Mesendoderm (in vitro differentiated cells): ENCODE results near the gene ACVR1.

ENCODE experiments used
- DNase-seq: peaks from one replicate; pipeline ENCODE4 v3.0.0; 2013
- H2AK5ac ChIP-seq: 2 replicates; pipeline ENCODE4 v1.6.1; 2013; ENCODE audit warnings: low read length, inconsistent platforms
- H2BK120ac ChIP-seq: 2 replicates; pipeline ENCODE4 v1.6.1; 2013; ENCODE audit warnings: low read depth, mild to moderate bottlenecking, low read length, moderate library complexity, mixed read lengths
- H2BK15ac ChIP-seq: replicated peaks from 2 replicates; pipeline ENCODE4 v1.6.1; 2013; ENCODE audit warnings: low read depth, mild to moderate bottlenecking, moderate library complexity
- H2BK5ac ChIP-seq: 2 replicates; pipeline ENCODE4 v1.6.1; 2013; ENCODE audit warnings: low read length, inconsistent platforms
- H3K18ac ChIP-seq: 2 replicates; pipeline ENCODE4 v1.6.1; 2013; ENCODE audit warnings: mild to moderate bottlenecking, low read length, mixed read lengths
- H3K23ac ChIP-seq: one replicate; pipeline ENCODE4 v1.6.1; 2013; ENCODE audit warnings: low read length
- H3K27ac ChIP-seq: 2 replicates; pipeline ENCODE4 v1.5.1; 2013; ENCODE audit warnings: low read depth, mild to moderate bottlenecking, inconsistent platforms, low read length, moderate library complexity
- H3K27me3 ChIP-seq: 2 replicates; pipeline ENCODE4 v1.6.1; 2013; ENCODE audit warnings: low read length, control low read depth, mild to moderate bottlenecking, inconsistent platforms; ENCODE audit not compliant: insufficient read depth, poor library complexity
- H3K36me3 ChIP-seq: 2 replicates; pipeline ENCODE4 v1.6.1; 2013; ENCODE audit warnings: low read length, inconsistent platforms; ENCODE audit not compliant: control insufficient read depth, insufficient read depth
- H3K4ac ChIP-seq: one replicate; pipeline ENCODE4 v1.6.1; 2013; ENCODE audit warnings: low read depth, mild to moderate bottlenecking, low read length, moderate library complexity
- H3K4me1 ChIP-seq: 2 replicates; pipeline ENCODE4 v1.6.1; 2013; ENCODE audit warnings: low read depth, low read length, inconsistent platforms; ENCODE audit not compliant: control insufficient read depth
- H3K4me2 ChIP-seq: 2 replicates; pipeline ENCODE4 v1.6.1; 2013; ENCODE audit warnings: low read length
- H3K4me3 ChIP-seq: 2 replicates; pipeline ENCODE4 v1.5.1; 2013; ENCODE audit warnings: mild to moderate bottlenecking, low read length
- H3K56ac ChIP-seq: one replicate; pipeline ENCODE4 v1.6.1; 2013; ENCODE audit warnings: low read length
- H3K79me1 ChIP-seq: 2 replicates; pipeline ENCODE4 v1.6.1; 2013; ENCODE audit warnings: low read length, inconsistent platforms
- H3K79me2 ChIP-seq: 2 replicates; pipeline ENCODE4 v1.6.1; 2013; ENCODE audit warnings: mild to moderate bottlenecking, low read length; ENCODE audit not compliant: control insufficient read depth, insufficient read depth
- H3K9ac ChIP-seq: 2 replicates; pipeline ENCODE4 v1.6.1; 2013; ENCODE audit warnings: low read length, inconsistent platforms
- H4K5ac ChIP-seq: one replicate; pipeline ENCODE4 v1.6.1; 2013; ENCODE audit warnings: low read length
- H4K8ac ChIP-seq: one replicate; pipeline ENCODE4 v1.6.1; 2013; ENCODE audit warnings: low read depth, mild to moderate bottlenecking, control low read depth, low read length, moderate library complexity
- WGBS: extraction: QIAGEN DNeasy Blood & Tissue Kit; methylation state at CpG from one replicate; pipeline ENCODE4 v1.1.7; 2013; ENCODE audit warnings: low lambda C conversion rate, missing lambda C conversion rate; ENCODE audit not compliant: insufficient coverage; ENCODE audit errors: extremely low coverage; 5-methylcytosine and 5-hydroxymethylcytosine counted together

Gene ACVR1

GRCh38 chr2:157872791-157873190, 3.3 kb downstream of the ACVR1 start:
- Histone ChIP-seq H4K5ac (no peak overlapping the region), H3K18ac (no peak overlapping the region), H3K36me3 (no peaks in the 10 kb centered on the region), H4K8ac (no peak overlapping the region), H3K56ac (no peak overlapping the region), H3K4ac (no peak overlapping the region), H2AK5ac (no peak overlapping the region), H2BK5ac (no peak overlapping the region), H3K79me1 (peaks cover 27% of the 10 kb centered on the region), H2BK15ac (no peak overlapping the region), H3K27me3 (no peaks in the 10 kb centered on the region), H3K27ac (no peak overlapping the region), H3K4me1 (peaks cover 16% of the 10 kb centered on the region), H3K9ac (no peak overlapping the region), H3K23ac (no peak overlapping the region), H3K4me2 (no peak overlapping the region), H3K4me3 (no peak overlapping the region), H2BK120ac (no peak overlapping the region), H3K79me2 (peaks cover 44% of the 10 kb centered on the region)
- DNase-seq: no peak
- WGBS: no CpG with 5 or more reads among the region's 2 CpGs

- Histone ChIP-seq H3K79me2 (peaks cover 54% of the 10 kb centered on the region), H3K18ac (no peak overlapping the region), H3K4ac (no peak overlapping the region), H3K9ac (no peak overlapping the region), H2BK120ac (no peak overlapping the region), H3K4me3 (no peak overlapping the region), H3K27ac (no peak overlapping the region), H2AK5ac (no peak overlapping the region), H3K4me1 (peaks cover 16% of the 10 kb centered on the region), H4K5ac (no peak overlapping the region), H2BK15ac (no peak overlapping the region), H3K4me2 (no peak overlapping the region), H3K36me3 (no peaks in the 10 kb centered on the region), H2BK5ac (no peak overlapping the region), H3K56ac (no peak overlapping the region), H3K27me3 (no peaks in the 10 kb centered on the region), H3K79me1 (peaks cover 37% of the 10 kb centered on the region), H4K8ac (no peak overlapping the region), H3K23ac (no peak overlapping the region)
- WGBS: no CpG with 5 or more reads among the region's 3 CpGs
- no peak for DNase-seq
Observed at GRCh38 chr2:157871415-157871814, 4.7 kb downstream of the ACVR1 start.

DNA sequence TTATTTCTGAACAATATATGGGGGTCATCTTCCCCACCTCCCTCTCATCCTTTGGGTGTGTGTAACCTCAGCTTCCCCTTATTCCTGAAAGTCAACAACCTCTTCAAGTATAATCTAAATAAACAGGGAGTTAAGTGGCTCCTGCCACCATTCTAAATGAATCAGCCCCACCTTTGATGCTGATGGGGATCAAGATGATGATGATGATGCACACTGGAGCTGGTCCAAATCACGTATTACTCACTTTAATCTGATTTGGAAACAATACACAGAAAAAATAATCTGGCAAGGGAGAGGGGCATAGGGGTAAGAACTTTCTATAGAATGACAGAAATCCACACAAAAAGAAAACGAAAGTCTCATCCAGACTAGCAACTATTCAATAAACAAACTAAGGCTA, 7.1 kb downstream of the ACVR1 start:
- H3K36me3 ChIP-seq: no peaks in the 10 kb centered on the region
- H3K79me2 ChIP-seq: peaks cover 52% of the 10 kb centered on the region
- no peak overlapping the region for H2AK5ac ChIP-seq
- H3K4ac ChIP-seq: no peak overlapping the region
- DNase-seq: no peak
- H3K4me3 ChIP-seq: no peak overlapping the region
- peaks cover 18% of the 10 kb centered on the region for H3K4me1 ChIP-seq
- H3K79me1 ChIP-seq: peaks cover 37% of the 10 kb centered on the region
- no peak overlapping the region for H3K56ac ChIP-seq
- WGBS: no CpG with 5 or more reads among the region's 2 CpGs
- no peak overlapping the region for H4K8ac ChIP-seq
- H3K18ac ChIP-seq: no peak overlapping the region
- no peak overlapping the region for H2BK5ac ChIP-seq
- no peak overlapping the region for H3K27ac ChIP-seq
- H3K4me2 ChIP-seq: no peak overlapping the region
- no peak overlapping the region for H2BK15ac ChIP-seq
- no peaks in the 10 kb centered on the region for H3K27me3 ChIP-seq
- no peak overlapping the region for H3K9ac ChIP-seq
- H3K23ac ChIP-seq: no peak overlapping the region
- no peak overlapping the region for H4K5ac ChIP-seq
- H2BK120ac ChIP-seq: no peak overlapping the region

GRCh38 chr2:157867703-157868102, 8.4 kb downstream of the ACVR1 start:
- Histone ChIP-seq H3K36me3 (no peaks in the 10 kb centered on the region), H2BK15ac (no peak overlapping the region), H3K27ac (no peak overlapping the region), H3K9ac (no peak overlapping the region), H3K79me2 (peaks cover 42% of the 10 kb centered on the region), H3K56ac (no peak overlapping the region), H3K4me1 (peaks cover 14% of the 10 kb centered on the region), H4K5ac (no peak overlapping the region), H3K79me1 (peaks cover 30% of the 10 kb centered on the region), H3K4me3 (no peak overlapping the region), H3K27me3 (no peaks in the 10 kb centered on the region), H3K18ac (no peak overlapping the region), H4K8ac (no peak overlapping the region), H2BK5ac (no peak overlapping the region), H2AK5ac (no peak overlapping the region), H3K4me2 (no peak overlapping the region), H3K23ac (no peak overlapping the region), H3K4ac (no peak overlapping the region), H2BK120ac (no peak overlapping the region)
- no peak for DNase-seq

DNA sequence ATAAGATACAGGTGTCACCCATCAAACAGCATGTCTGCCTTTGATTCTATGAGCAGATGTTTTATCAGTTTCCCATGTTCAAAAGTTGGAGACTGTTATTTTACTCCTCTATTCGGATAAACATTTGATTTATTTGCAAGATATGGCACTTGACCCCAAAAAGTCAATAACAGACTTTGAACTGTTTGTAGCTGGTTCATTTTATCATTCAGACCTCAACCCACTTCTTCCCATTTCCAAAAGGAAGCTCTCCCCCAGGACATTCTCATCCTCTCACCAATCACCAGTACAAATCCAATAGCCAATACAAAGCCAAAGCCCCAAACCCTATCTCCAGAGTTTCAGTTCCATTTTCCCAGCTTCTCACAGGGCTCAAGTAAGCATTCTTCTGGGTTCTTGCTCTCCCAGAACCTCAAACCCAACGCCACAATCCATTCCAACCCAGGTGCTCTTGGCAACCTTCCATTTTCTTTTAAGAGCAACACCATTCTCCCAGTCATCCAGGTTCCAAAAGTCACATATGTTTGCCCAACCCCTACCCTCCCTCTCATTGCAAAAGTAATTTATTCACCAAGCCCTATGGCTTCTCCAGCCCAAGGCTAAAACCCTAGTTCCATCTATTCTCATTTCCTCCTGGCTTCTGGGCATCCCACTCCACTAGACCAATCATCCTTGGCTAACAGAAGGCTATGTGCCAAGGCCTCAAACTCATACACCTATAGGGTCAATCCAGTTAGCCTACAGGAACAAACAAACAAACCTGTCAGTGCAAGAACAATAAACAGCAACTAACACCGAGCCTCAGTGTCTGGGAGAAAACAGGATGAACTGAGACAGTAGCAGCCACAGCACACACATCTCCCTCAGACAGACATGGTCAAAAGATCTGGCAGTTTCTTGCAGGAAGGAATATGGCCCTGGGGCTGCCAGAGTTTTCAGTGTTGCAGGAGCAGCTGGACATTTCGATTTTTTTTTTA, 9.2 kb downstream of the ACVR1 start:
- Histone ChIP-seq H3K18ac (no peak overlapping the region), H3K4me2 (no peak overlapping the region), H4K5ac (no peak overlapping the region), H3K23ac (no peak overlapping the region), H3K9ac (no peak overlapping the region), H4K8ac (no peak overlapping the region), H2BK5ac (no peak overlapping the region), H3K36me3 (no peaks in the 10 kb centered on the region), H3K4me1 (peaks cover 12% of the 10 kb centered on the region), H3K27me3 (no peaks in the 10 kb centered on the region), H2AK5ac (no peak overlapping the region), H3K79me1 (peaks cover 28% of the 10 kb centered on the region), H3K56ac (no peak overlapping the region), H3K79me2 (peaks cover 37% of the 10 kb centered on the region), H3K27ac (no peak overlapping the region), H2BK120ac (no peak overlapping the region), H2BK15ac (no peak overlapping the region), H3K4ac (no peak overlapping the region), H3K4me3 (no peak overlapping the region)
- no CpG with 5 or more reads among the region's 4 CpGs for WGBS
- DNase-seq: no peak

DNA sequence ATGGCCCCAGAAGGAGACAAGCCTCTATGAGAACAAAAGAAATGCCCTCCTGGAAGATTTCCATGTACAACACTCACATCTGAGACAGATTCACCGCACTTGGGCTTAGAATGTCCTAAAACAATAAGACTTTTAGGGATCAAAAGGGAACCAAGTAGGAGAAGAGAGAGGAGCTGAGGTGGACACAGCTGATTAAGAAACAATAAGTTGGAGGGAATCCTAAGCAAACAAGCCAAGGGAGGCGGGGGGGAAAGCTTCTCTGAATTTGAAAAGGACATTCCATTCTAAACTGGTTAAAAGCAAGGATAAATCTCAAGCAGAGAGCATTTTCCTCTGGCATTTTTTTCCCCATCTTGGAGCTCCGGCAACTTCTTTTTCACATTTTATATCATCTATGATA, 9.9 kb downstream of the ACVR1 start:
- no peak overlapping the region for H3K56ac ChIP-seq
- peak; percentile 37 for DNase-seq

More for the DNA sequence above, 9.9 kb downstream of the ACVR1 start:
- peaks cover 35% of the 10 kb centered on the region for H3K79me2 ChIP-seq
- no peak overlapping the region for H4K8ac ChIP-seq
- H2BK120ac ChIP-seq: no peak overlapping the region
- H2AK5ac ChIP-seq: no peak overlapping the region
- H3K27ac ChIP-seq: no peak overlapping the region
- no peak overlapping the region for H2BK5ac ChIP-seq
- no peak overlapping the region for H2BK15ac ChIP-seq
- H3K4ac ChIP-seq: no peak overlapping the region
- WGBS: no CpG with 5 or more reads among the region's 3 CpGs
- H3K23ac ChIP-seq: no peak overlapping the region
- no peak overlapping the region for H3K18ac ChIP-seq
- H4K5ac ChIP-seq: no peak overlapping the region
- no peaks in the 10 kb centered on the region for H3K27me3 ChIP-seq
- H3K4me1 ChIP-seq: peaks cover 12% of the 10 kb centered on the region
- H3K4me3 ChIP-seq: no peak overlapping the region
- H3K9ac ChIP-seq: no peak overlapping the region
- H3K4me2 ChIP-seq: no peak overlapping the region
- H3K36me3 ChIP-seq: no peaks in the 10 kb centered on the region
- peaks cover 28% of the 10 kb centered on the region for H3K79me1 ChIP-seq
